ENCODE data around the gene HSPA4L. TPM values are rescaled to one million over a fixed set of nuclear protein-coding genes. Genes with fewer than 3 reads are reported as not detected.

Gene HSPA4L
- total and polyA plus RNA-seq, 2 donors (not counting 3 experiments of a cell fraction or from before 2014, with no cell fraction given) = 1.3 to 12.4 TPM

- no peaks in the 10 kb centered on the region for H3K4me1 ChIP-seq (ENCODE audit: control insufficient read depth, extremely low read depth, insufficient read depth, low read length)
- TF ChIP-seq, protein P1, sequence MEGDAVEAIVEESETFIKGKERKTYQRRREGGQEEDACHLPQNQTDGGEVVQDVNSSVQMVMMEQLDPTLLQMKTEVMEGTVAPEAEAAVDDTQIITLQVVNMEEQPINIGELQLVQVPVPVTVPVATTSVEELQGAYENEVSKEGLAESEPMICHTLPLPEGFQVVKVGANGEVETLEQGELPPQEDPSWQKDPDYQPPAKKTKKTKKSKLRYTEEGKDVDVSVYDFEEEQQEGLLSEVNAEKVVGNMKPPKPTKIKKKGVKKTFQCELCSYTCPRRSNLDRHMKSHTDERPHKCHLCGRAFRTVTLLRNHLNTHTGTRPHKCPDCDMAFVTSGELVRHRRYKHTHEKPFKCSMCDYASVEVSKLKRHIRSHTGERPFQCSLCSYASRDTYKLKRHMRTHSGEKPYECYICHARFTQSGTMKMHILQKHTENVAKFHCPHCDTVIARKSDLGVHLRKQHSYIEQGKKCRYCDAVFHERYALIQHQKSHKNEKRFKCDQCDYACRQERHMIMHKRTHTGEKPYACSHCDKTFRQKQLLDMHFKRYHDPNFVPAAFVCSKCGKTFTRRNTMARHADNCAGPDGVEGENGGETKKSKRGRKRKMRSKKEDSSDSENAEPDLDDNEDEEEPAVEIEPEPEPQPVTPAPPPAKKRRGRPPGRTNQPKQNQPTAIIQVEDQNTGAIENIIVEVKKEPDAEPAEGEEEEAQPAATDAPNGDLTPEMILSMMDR (IDR thresholded peaks at IDR 0.05; ENCODE audit: extremely low read depth in 1 of 2, insufficient read depth in 1 of 2, low read depth in 1 of 2, low read length in 2 of 2) = no peak
- TF ChIP-seq FOS (IDR thresholded peaks at IDR 0.05; ENCODE audit: borderline replicate concordance, insufficient read depth, low read length) = peak; percentile 11
- no peaks in the 10 kb centered on the region for H3K79me2 ChIP-seq (ENCODE audit: control insufficient read depth, insufficient read depth, low read length)
- H3K4me3 ChIP-seq (replicated peaks in 1 of 3; ENCODE audit: insufficient read depth in 1 of 3, low read depth in 1 of 3, low read length in 3 of 3) = no peak overlapping the region
- intact Hi-C loops (cut with micrococcal nuclease) = no loop called here
- no peaks in the 10 kb centered on the region for H4K20me1 ChIP-seq (replicated peaks; ENCODE audit: control insufficient read depth, extremely low read depth, insufficient read depth, low read length)
- ChIA-PET POLR2A (no interaction called here), CTCF (no interaction called here)
- DNase-seq (ENCODE audit: low read depth, low spot score) = no peak
- H3K36me3 ChIP-seq (ENCODE audit: control insufficient read depth in 2 of 2, extremely low read depth in 1 of 2, insufficient read depth in 2 of 2, low read length in 2 of 2) = no peaks in the 10 kb centered on the region
- no TSS peak for BruUV-seq (replicated peaks)
- no peak overlapping the region for H3K4me2 ChIP-seq (ENCODE audit: insufficient read depth, low read length)
- no peak for FAIRE-seq
- H3K9me3 ChIP-seq (replicated peaks; ENCODE audit: control insufficient read depth, insufficient read depth, low read length) = no peaks in the 10 kb centered on the region
- H3K27me3 ChIP-seq (ENCODE audit: control insufficient read depth in 2 of 2, insufficient read depth in 2 of 2, low read length in 2 of 2) = no peaks in the 10 kb centered on the region
- no peak overlapping the region for H3K9ac ChIP-seq (replicated peaks; ENCODE audit: extremely low read depth, insufficient read depth, low read length)
- H2AFZ ChIP-seq (ENCODE audit: low read depth, low read length) = no peak overlapping the region
- dilution Hi-C loops (cut with MboI; ENCODE audit: extremely low pct_ligation_motif_present, low sequenced_read_pairs) = no loop called here
- no peaks in the 10 kb centered on the region for H3K9me1 ChIP-seq (replicated peaks; ENCODE audit: control insufficient read depth, extremely low read depth, insufficient read depth, low read length)
- no peak overlapping the region for H3K27ac ChIP-seq (ENCODE audit: insufficient read depth, low read depth, low read length)
Measured at GRCh38 chr4:127756906-127757305, 25.2 kb upstream of the HSPA4L start.

- CTCF ChIA-PET = no interaction called here
- Histone ChIP-seq H2AFZ (ENCODE audit: low read depth, low read length) (no peak overlapping the region), H3K27me3 (ENCODE audit: control insufficient read depth in 2 of 2, insufficient read depth in 2 of 2, low read length in 2 of 2) (no peaks in the 10 kb centered on the region), H3K9me3 (replicated peaks; ENCODE audit: control insufficient read depth, insufficient read depth, low read length) (no peaks in the 10 kb centered on the region), H3K27ac (ENCODE audit: insufficient read depth, low read depth, low read length) (no peak overlapping the region), H3K9ac (replicated peaks; ENCODE audit: extremely low read depth, insufficient read depth, low read length) (no peak overlapping the region), H3K4me2 (ENCODE audit: insufficient read depth, low read length) (no peak overlapping the region), H3K36me3 (ENCODE audit: control insufficient read depth in 2 of 2, extremely low read depth in 1 of 2, insufficient read depth in 2 of 2, low read length in 2 of 2) (no peaks in the 10 kb centered on the region), H3K79me2 (ENCODE audit: control insufficient read depth, insufficient read depth, low read length) (no peaks in the 10 kb centered on the region), H3K4me1 (ENCODE audit: control insufficient read depth, extremely low read depth, insufficient read depth, low read length) (no peaks in the 10 kb centered on the region), H4K20me1 (replicated peaks; ENCODE audit: control insufficient read depth, extremely low read depth, insufficient read depth, low read length) (no peaks in the 10 kb centered on the region), H3K9me1 (replicated peaks; ENCODE audit: control insufficient read depth, extremely low read depth, insufficient read depth, low read length) (no peaks in the 10 kb centered on the region), H3K4me3 (replicated peaks in 1 of 3; ENCODE audit: insufficient read depth in 1 of 3, low read depth in 1 of 3, low read length in 3 of 3) (no peak overlapping the region)
- FAIRE-seq (no peak), DNase-seq (ENCODE audit: low read depth, low spot score) (no peak)
- POLR2A ChIA-PET = no interaction called here
- intact Hi-C loops (cut with micrococcal nuclease) (no loop called here), dilution Hi-C loops (cut with MboI; ENCODE audit: extremely low pct_ligation_motif_present, low sequenced_read_pairs) (no loop called here)
- no TSS peak for BruUV-seq (replicated peaks)
- TF ChIP-seq, protein P1 (IDR thresholded peaks at IDR 0.05; ENCODE audit: extremely low read depth in 1 of 2, insufficient read depth in 1 of 2, low read depth in 1 of 2, low read length in 2 of 2) = no peak
- TF ChIP-seq, protein P2, sequence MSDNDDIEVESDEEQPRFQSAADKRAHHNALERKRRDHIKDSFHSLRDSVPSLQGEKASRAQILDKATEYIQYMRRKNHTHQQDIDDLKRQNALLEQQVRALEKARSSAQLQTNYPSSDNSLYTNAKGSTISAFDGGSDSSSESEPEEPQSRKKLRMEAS (IDR thresholded peaks at IDR 0.05; ENCODE audit: insufficient read depth, insufficient read length) = no peak
- TF ChIP-seq JUN (IDR thresholded peaks at IDR 0.05; ENCODE audit: borderline replicate concordance, insufficient read depth, insufficient read length, low read depth) (no peak), POLR2A (IDR thresholded peaks at IDR 0.05; ENCODE audit: low read depth, low read length) (no peak), EZH2 (IDR thresholded peaks at IDR 0.05; ENCODE audit: borderline replicate concordance, low read depth, low read length, severe bottlenecking) (no peak), POLR2AphosphoS5 (IDR thresholded peaks at IDR 0.05; ENCODE audit: insufficient read depth, low read depth, low read length) (no peak), GATA2 (IDR thresholded peaks at IDR 0.05; ENCODE audit: insufficient read depth, insufficient read length, low read depth, low read length) (no peak), FOS (IDR thresholded peaks at IDR 0.05; ENCODE audit: borderline replicate concordance, insufficient read depth, low read length) (no peak), MYC (IDR thresholded peaks at IDR 0.05; ENCODE audit: low read depth, low read length) (no peak)
Measured at GRCh38 chr4:127759228-127759820, 22.8 kb upstream of the HSPA4L start.

Data from endothelial cell of umbilical vein (primary cell).